PC-9 (cell line): ENCODE data around the gene ALG1. TPM values are rescaled to one million over a fixed set of nuclear protein-coding genes. Genes with fewer than 3 reads are reported as not detected.
"Not testable (repeated sequence)": the region's sequence is repeated elsewhere in the genome, so short reads cannot be mapped to it uniquely, and the experiment has no call there.

ENCODE experiments used
- BruUV-seq: library from RNA; stranded (reverse); fragments of 400-500 nt; replicated peaks from 2 replicates; lab custom pipeline; 2021; lab: Mats Ljungman, UMichigan
- CTCF ChIA-PET: fragments of 300-600 bp; sonication (Branson Sonifier 250); formaldehyde crosslinking; loops from one replicate; lab custom pipeline; 2022; ENCODE audit warnings: antibody characterized with exemption; lab: Charles Lee
- POLR2A ChIA-PET: fragments of 300-600 bp; sonication (Branson Sonifier 250); formaldehyde crosslinking; loops from one replicate; lab custom pipeline; 2022; ENCODE audit warnings: antibody characterized with exemption; ENCODE audit not compliant: unreplicated experiment; lab: Charles Lee
- DNase-seq, 2 experiments: peaks; one replicate each; pipeline versions ENCODE4 v3.0.0 to v3.0.0-alpha.2; 2015 to 2022; ENCODE audit warnings: mixed read lengths in 1 of 2
- H2AFZ ChIP-seq: fragments of 200-600 bp; sonication (generic); 2 replicates; pipeline ENCODE4 v1.8.1; 2017; ENCODE audit warnings: antibody characterized with exemption
- H3F3A ChIP-seq: fragments of 200-600 bp; sonication (generic); 2 replicates; pipeline ENCODE4 v1.8.1; 2017; ENCODE audit warnings: antibody characterized with exemption, mild to moderate bottlenecking, low read depth; ENCODE audit not compliant: insufficient read depth
- H3K27ac ChIP-seq: fragments of 200-600 bp; sonication (generic); 2 replicates; pipeline ENCODE4 v1.6.1; 2016; ENCODE audit warnings: mixed run types
- H3K27me3 ChIP-seq: fragments of 200-600 bp; sonication (generic); 2 replicates; pipeline ENCODE4 v1.6.1; 2016; ENCODE audit warnings: low read depth, mixed run types; ENCODE audit not compliant: insufficient read depth
- H3K36me3 ChIP-seq: fragments of 200-600 bp; sonication (generic); 2 replicates; pipeline ENCODE4 v1.6.1; 2016; ENCODE audit warnings: low read depth, mixed run types
- H3K4me1 ChIP-seq: fragments of 200-600 bp; sonication (generic); replicated peaks from 2 replicates; pipeline ENCODE4 v1.6.1; 2016; ENCODE audit warnings: mixed run types; ENCODE audit not compliant: insufficient read depth
- H3K4me2 ChIP-seq: fragments of 200-600 bp; sonication (generic); 2 replicates; pipeline ENCODE4 v1.6.1; 2017; ENCODE audit warnings: mixed run types
- H3K4me3 ChIP-seq: fragments of 200-600 bp; sonication (generic); 2 replicates; pipeline ENCODE4 v1.6.1; 2016; ENCODE audit warnings: mixed run types
- H3K79me2 ChIP-seq: fragments of 200-600 bp; sonication (generic); 2 replicates; pipeline ENCODE4 v1.6.1; 2017; ENCODE audit warnings: low read depth, mixed run types
- H3K9me2 ChIP-seq: fragments of 200-600 bp; sonication (generic); 2 replicates; pipeline ENCODE4 v1.8.1; 2017; ENCODE audit warnings: mild to moderate bottlenecking; ENCODE audit not compliant: insufficient read depth
- H3K9me3 ChIP-seq: fragments of 200-600 bp; sonication (generic); 2 replicates; pipeline ENCODE4 v1.8.1; 2016; ENCODE audit warnings: low read depth; ENCODE audit not compliant: insufficient read depth
- H4K20me1 ChIP-seq: fragments of 200-600 bp; sonication (generic); 2 replicates; pipeline ENCODE4 v1.8.1; 2017; ENCODE audit not compliant: insufficient read depth
- intact Hi-C: fragments of 100-400 bp; cut with micrococcal nuclease; formaldehyde crosslinking; loops from one replicate; pipeline ENCODE4 v1.10.0; 2022; ENCODE audit not compliant: unreplicated experiment
- total RNA-seq: library from RNA; stranded (reverse); gene quantifications from 2 replicates; pipeline ENCODE4 v1.2.3, GENCODE V29; 2021

Gene ALG1
- total RNA-seq, 1 experiment from 2014 or later = 37.3 TPM

GRCh38 chr16:5134739-5135452, 63.3 kb downstream of the ALG1 start:
- H3K27ac ChIP-seq, H3F3A ChIP-seq, H2AFZ ChIP-seq, DNase-seq, CTCF ChIA-PET, H3K36me3 ChIP-seq, POLR2A ChIA-PET, H3K4me2 ChIP-seq, H4K20me1 ChIP-seq, BruUV-seq, H3K9me2 ChIP-seq, H3K9me3 ChIP-seq, H3K4me1 ChIP-seq, intact Hi-C loops, H3K79me2 ChIP-seq, H3K4me3 ChIP-seq: not testable (repeated sequence)
- peaks cover 47% of the 10 kb centered on the region for H3K27me3 ChIP-seq

Other genes with a start within 250 kb of the ALG1 start
- 97.5 and 135 TPM in 2 replicates for gene GLYR1, start 224.6 kb upstream of the ALG1 start, total RNA-seq
- gene UBN1, start 224.4 kb upstream of the ALG1 start, total RNA-seq = 42.7 and 44.1 TPM in 2 replicates
- 184 and 187 TPM in 2 replicates for gene PPL, start 134.7 kb upstream of the ALG1 start, total RNA-seq
- gene SEC14L5, start 113.5 kb upstream of the ALG1 start, total RNA-seq = 1.1 and 1.8 TPM in 2 replicates
- gene NAGPA, start 37.9 kb upstream of the ALG1 start, total RNA-seq = 20.6 and 31.2 TPM in 2 replicates
- gene C16orf89, start 5.9 kb upstream of the ALG1 start, total RNA-seq = not detected in 2 replicates
- 10.4 TPM in 2 replicates for gene EEF2KMT, start 26.0 kb downstream of the ALG1 start, total RNA-seq